BE2C (cell line): ENCODE data around the gene ANKS1A.

Source experiments
- DNase-seq: peaks from one replicate; pipeline ENCODE4 v3.0.0-alpha.2; 2020
- H3K27me3 ChIP-seq: fragments of 250-450 bp; sonication (Bioruptor Pico); 2 replicates; pipeline ENCODE4 v1.5.1; 2020; ENCODE audit warnings: mild to moderate bottlenecking
- H3K36me3 ChIP-seq: fragments of 250-450 bp; sonication (Bioruptor Pico); 2 replicates; pipeline ENCODE4 v1.5.1; 2020; ENCODE audit warnings: mild to moderate bottlenecking
- H3K4me1 ChIP-seq: fragments of 250-450 bp; sonication (Bioruptor Pico); 2 replicates; pipeline ENCODE4 v1.5.1; 2020
- H3K4me3 ChIP-seq: 2 replicates; pipeline ENCODE4 v1.5.1; 2011; ENCODE audit warnings: low read depth, low read length
- H3K9me3 ChIP-seq: fragments of 250-450 bp; sonication (Bioruptor Pico); 2 replicates; pipeline ENCODE4 v1.5.1; 2020
- TF ChIP-seq, protein P1 (sequence below): IDR thresholded peaks from 2 replicates; pipeline ENCODE4 v1.5.1; 2012; ENCODE audit warnings: mild to moderate bottlenecking, low read depth, low read length

The ANKS1A gene

DNA sequence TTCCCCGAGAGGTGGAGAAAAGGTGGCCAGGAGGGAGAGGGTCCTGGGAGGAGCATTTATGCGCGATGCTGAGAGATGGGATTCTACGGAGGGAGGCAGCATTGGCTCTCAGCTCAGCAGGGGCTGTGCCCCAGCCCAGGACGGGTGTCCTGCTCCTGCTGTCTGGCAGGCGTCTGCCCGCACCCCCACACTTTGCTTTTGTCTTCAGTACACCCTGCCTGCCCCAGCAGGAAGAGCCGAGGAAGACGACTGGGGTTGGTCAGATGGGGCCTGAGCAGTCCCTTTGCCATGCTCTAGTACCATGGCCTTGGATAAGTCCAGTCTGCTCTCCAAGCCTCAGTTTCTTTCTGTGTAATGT, 183.6 kb downstream of the ANKS1A start:
- H3K36me3 ChIP-seq = no peaks in the 10 kb centered on the region
- H3K4me3 ChIP-seq = no peak overlapping the region
- H3K27me3 ChIP-seq = no peaks in the 10 kb centered on the region
- no peaks in the 10 kb centered on the region for H3K4me1 ChIP-seq
- H3K9me3 ChIP-seq = no peaks in the 10 kb centered on the region
- TF ChIP-seq, protein P1, sequence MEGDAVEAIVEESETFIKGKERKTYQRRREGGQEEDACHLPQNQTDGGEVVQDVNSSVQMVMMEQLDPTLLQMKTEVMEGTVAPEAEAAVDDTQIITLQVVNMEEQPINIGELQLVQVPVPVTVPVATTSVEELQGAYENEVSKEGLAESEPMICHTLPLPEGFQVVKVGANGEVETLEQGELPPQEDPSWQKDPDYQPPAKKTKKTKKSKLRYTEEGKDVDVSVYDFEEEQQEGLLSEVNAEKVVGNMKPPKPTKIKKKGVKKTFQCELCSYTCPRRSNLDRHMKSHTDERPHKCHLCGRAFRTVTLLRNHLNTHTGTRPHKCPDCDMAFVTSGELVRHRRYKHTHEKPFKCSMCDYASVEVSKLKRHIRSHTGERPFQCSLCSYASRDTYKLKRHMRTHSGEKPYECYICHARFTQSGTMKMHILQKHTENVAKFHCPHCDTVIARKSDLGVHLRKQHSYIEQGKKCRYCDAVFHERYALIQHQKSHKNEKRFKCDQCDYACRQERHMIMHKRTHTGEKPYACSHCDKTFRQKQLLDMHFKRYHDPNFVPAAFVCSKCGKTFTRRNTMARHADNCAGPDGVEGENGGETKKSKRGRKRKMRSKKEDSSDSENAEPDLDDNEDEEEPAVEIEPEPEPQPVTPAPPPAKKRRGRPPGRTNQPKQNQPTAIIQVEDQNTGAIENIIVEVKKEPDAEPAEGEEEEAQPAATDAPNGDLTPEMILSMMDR = no peak
- DNase-seq = no peak

DNA sequence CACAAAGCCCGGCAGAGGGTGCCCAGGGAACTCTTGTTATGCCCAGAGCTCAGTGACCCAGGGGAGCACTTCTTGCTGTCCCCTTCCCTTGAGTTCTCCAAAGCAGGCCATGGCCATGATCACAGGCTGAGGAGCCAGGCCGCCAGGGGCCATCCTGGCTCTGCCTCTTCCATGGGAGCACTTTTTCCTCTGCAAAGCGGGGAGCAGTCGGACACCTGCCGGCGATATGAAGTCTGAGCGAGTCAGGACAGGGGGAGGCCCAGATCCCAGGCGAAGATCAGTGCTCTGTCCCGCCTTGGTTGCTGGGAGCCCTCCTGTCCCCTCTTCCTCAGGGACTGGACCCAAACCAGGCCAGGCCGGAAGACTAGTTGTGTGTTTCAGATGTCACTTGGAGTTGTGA, 184.2 kb downstream of the ANKS1A start:
- no peak for DNase-seq
- no peaks in the 10 kb centered on the region for H3K27me3 ChIP-seq
- TF ChIP-seq, protein P1 = no peak
- no peaks in the 10 kb centered on the region for H3K36me3 ChIP-seq
- H3K4me1 ChIP-seq = no peaks in the 10 kb centered on the region
- no peak overlapping the region for H3K4me3 ChIP-seq
- no peaks in the 10 kb centered on the region for H3K9me3 ChIP-seq

DNA sequence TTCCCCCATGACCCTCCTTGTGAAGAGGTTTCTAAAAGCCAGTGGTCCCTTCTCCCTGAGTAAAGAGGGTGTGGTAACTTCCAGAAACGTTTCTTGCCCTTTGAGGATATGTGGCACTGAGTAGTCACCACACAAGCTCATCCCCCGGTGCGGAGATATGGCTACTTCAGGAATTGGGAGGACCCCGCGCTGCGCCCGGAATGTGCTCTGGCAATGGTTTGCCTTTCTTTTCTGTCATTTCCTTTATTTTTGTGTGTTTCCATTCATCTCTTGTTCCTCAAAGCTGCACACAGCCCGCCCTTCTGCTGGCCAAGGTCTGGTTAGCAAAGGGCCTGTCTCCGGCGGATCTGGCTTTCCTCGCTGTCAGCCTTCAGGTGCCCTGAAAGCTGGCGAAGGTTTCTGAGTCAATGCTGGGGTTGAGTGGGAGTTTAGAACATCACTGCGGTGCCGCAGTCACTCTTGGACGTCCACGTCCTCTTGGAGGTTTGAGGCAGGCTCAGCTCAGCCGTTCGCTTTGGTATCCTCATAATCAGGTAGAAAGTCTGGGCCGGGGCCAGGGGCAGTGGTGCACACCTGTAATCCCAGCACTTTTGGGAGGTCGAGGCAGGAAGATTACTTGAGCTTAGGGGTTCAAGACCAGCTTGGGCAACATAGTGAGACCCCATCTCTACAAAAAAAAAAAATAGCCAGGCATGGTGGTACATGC, 184.9 kb downstream of the ANKS1A start:
- H3K27me3 ChIP-seq = no peaks in the 10 kb centered on the region
- no peaks in the 10 kb centered on the region for H3K4me1 ChIP-seq
- H3K9me3 ChIP-seq = no peaks in the 10 kb centered on the region
- TF ChIP-seq, protein P1 = no peak
- 0 out of 2 replicates have a peak, but pooled peaks cover 2% of the 10 kb centered on the region for H3K36me3 ChIP-seq
- no peak overlapping the region for H3K4me3 ChIP-seq
- DNase-seq = no peak

DNA sequence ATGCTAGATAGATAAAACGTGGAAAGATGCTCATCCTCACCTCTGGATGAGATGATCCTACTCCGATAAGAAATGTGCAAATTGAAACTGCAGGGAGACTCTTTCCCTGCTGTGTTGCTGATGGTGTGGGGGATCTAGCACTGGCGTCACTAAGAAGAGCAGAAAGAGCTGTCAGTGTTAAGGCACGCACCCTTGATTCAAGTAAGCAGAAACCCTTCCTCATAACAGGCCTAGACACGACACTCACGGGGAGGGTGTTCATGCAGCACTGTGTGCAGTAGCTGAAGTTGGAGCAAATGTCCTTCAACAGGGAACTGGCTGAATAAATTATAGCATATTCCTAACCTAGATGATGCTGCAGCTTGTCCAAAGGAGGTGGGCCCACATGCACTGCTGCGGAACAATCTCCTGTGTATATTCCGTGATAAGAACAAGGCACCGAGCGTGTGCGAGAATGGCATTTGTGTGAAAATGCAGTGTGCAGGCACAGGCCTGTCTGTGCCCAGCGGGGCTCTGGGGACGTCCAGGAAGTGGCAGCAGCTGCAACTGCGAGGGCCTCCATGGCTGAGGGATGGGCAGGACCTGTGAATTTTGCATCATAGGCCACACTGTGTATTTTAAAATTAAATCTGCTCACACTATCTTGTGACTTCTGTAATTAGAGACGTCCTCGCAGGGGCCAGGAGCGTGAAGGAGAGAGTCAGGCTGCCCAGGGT, 188.1 kb downstream of the ANKS1A start:
- Histone ChIP-seq H3K4me1 (no peaks in the 10 kb centered on the region), H3K4me3 (no peak overlapping the region), H3K9me3 (no peaks in the 10 kb centered on the region), H3K36me3 (0 out of 2 replicates have a peak, but pooled peaks cover 2% of the 10 kb centered on the region), H3K27me3 (no peaks in the 10 kb centered on the region)
- no peak for DNase-seq
- TF ChIP-seq, protein P1 = no peak

DNA sequence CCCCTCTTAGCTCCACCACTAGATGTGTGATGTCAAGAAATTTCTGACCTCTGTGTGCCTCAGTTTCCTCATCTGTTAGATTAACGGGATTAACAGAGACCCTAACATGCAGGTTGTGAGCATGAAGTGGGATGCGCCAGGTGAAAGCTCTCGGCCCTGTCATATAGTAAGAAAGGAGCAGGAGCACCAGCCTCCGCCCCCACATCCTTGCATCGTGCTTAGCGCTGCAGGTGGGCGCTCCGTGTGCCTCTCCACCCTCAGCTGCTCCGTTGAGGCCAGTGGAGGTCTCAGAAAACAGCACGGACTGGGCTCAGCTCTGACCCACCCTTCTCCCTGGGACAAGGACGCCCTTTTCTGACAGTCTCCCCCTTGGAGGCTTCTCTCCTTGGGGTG, 188.7 kb downstream of the ANKS1A start:
- H3K4me3 ChIP-seq = no peak overlapping the region
- no peaks in the 10 kb centered on the region for H3K27me3 ChIP-seq
- no peaks in the 10 kb centered on the region for H3K9me3 ChIP-seq
- no peak for DNase-seq
- no peaks in the 10 kb centered on the region for H3K4me1 ChIP-seq
- H3K36me3 ChIP-seq = 0 out of 2 replicates have a peak, but pooled peaks cover 2% of the 10 kb centered on the region
- TF ChIP-seq, protein P1 = no peak
